GM04503 (cell line): ENCODE measurements around the gene HDGFL3.
"Not testable (repeated sequence)": the region's sequence is repeated elsewhere in the genome, so short reads cannot be mapped to it uniquely, and the experiment has no call there.

Source experiments
- DNase-seq: peaks from one replicate; pipeline ENCODE4 v3.0.0-alpha.2; 2012; ENCODE audit warnings: low read depth

Gene HDGFL3

GRCh38 chr15:83099290-83099689 lies 108.3 kb downstream of the HDGFL3 start:
- DNase-seq: no peak

DNA sequence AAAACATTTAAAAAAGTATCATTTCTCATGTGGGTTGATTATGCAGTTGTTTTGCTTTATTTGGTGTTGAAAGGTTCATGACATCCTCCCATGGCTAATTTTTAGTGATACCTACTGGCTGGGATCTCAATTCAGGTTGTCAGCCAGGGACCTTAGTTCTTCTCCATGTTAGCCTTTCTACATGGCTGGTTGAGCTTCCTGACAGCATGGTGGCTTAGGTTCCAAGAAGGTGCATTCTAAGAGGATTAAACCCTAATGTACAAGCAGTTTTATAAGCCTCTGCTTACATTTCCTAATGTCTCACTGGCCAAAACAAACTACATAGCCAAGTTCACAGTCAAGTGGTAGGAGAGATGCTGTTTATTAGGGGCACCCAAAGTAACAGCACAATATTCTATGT lies 109.5 kb downstream of the HDGFL3 start:
- DNase-seq: no peak

DNA sequence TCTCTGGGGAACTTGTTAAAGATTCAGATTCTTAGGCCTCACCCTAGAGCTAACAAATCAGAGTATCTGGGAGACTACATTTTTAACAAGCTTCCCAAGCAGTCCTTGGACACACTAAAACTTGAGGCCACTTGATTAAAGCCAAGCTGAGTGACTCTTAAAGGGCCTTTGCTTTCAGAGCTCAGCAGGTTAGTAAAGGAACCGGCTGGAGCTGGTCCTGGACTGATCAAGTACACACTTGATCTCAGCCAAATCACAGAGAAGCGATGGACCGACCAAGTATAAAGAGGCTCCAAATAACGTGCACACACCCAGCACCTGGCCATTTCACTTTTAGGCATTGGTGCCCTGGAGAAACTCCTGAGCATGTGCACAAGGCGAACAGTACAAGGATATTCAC lies 113.0 kb downstream of the HDGFL3 start:
- DNase-seq: no peak

- no peak for DNase-seq
Measured at GRCh38 chr15:83092309-83092976, 115.2 kb downstream of the HDGFL3 start.

DNA sequence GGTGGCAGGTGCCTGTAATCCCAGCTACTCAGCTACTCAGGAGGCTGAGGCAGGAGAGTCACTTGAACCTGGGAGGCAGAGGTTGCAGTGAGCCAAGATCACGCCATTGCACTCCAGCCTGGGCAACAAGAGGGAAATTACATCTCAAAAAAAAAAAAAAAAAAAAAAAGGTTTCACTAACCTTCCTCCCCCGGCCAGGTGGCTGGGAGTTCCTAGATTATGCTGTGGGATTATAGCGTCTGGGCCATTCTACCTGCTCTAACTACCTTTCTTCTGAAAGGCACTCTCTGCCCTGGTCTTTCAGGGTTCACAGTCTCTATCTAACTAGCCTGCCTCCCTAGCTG lies 115.7 kb downstream of the HDGFL3 start:
- not testable (repeated sequence) for DNase-seq

- DNase-seq: no peak
Measured at GRCh38 chr15:83090465-83090864, 117.2 kb downstream of the HDGFL3 start.

- no peak for DNase-seq
Measured at GRCh38 chr15:83088876-83089275, 118.7 kb downstream of the HDGFL3 start.

- no peak for DNase-seq
Measured at GRCh38 chr15:83087576-83087975, 120.0 kb downstream of the HDGFL3 start.

GRCh38 chr15:83085864-83086552 lies 121.6 kb downstream of the HDGFL3 start:
- DNase-seq: not testable (repeated sequence)

GRCh38 chr15:83085461-83085860 lies 122.2 kb downstream of the HDGFL3 start:
- DNase-seq: not testable (repeated sequence)

DNA sequence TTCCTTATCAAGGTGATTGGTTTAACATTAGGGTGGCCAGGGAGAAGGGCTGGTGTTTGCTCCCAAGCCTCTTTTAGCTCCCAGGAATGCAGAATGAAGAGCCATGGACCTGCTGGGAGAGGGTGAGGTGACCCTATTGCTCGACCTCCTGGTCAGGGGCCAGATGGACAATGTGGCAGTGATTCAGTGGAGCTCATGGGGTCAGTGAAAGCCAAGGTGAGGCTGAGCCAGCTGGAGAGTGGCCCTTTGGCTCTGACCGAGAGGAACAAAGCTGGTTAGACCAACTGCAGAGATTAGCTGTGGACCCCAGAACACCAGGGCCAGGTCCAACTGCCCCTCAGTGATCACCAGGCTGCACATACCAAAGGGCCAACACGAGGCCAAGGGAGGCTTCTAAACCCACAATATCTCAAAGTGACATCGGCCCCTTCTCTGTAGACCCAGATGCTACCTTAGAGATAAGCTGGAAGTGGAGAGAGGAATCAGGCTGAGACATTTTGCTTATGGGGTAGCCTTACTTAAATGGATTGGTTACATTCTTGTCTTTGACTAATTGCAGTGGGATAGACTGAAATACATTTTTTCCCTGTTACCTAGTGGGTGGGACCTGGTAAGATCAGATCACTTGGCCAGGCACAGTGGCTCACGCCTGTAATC lies 124.8 kb downstream of the HDGFL3 start:
- no peak for DNase-seq

GRCh38 chr15:83081256-83082014 lies 126.2 kb downstream of the HDGFL3 start:
- DNase-seq: no peak

- DNase-seq: no peak
Measured at GRCh38 chr15:83078712-83079111, 128.9 kb downstream of the HDGFL3 start.
